GM21423 (cell line): Measurements from ENCODE around the gene TRMT1.
A peak's percentile ranks its signal among the peaks of the same experiment; 100 is the strongest.
"Not testable (repeated sequence)": the region's sequence is repeated elsewhere in the genome, so short reads cannot be mapped to it uniquely, and the experiment has no call there.

Experiments used
- ATAC-seq: cut with Tn5 transposase; IDR thresholded peaks from one replicate; pipeline ENCODE4 v1.9.1; 2021; ENCODE audit warnings: mild to moderate bottlenecking, moderate library complexity; ENCODE audit not compliant: unreplicated experiment

The TRMT1 gene

GRCh38 chr19:13116282-13117175 is at the start of gene TRMT1:
TRMT1 (minus strand) TSS chr19:13116740; CDS start chr19:13116399, 341 bp downstream.
- peak; percentile 59 for ATAC-seq

DNA sequence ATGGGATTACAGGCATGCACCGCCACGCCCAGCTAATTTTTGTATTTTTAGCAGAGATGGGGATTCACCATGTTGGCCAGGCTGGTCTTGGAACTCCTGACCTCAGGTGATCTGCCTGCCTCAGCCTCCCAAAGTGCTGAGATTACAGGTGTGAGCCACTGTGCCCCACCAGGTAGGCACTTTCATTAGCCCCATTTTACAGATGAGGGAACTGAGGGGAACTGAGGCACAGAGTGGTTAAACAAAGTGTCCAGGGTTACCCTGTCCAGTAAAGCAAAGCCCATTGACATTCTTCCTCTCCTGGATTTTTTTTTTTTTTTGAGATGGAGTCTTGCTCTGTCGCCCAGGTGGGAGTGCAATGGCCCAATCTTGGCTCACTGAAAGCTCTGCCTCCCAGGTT is 49.6 kb upstream of the TRMT1 start:
- ATAC-seq: not testable (repeated sequence)

DNA sequence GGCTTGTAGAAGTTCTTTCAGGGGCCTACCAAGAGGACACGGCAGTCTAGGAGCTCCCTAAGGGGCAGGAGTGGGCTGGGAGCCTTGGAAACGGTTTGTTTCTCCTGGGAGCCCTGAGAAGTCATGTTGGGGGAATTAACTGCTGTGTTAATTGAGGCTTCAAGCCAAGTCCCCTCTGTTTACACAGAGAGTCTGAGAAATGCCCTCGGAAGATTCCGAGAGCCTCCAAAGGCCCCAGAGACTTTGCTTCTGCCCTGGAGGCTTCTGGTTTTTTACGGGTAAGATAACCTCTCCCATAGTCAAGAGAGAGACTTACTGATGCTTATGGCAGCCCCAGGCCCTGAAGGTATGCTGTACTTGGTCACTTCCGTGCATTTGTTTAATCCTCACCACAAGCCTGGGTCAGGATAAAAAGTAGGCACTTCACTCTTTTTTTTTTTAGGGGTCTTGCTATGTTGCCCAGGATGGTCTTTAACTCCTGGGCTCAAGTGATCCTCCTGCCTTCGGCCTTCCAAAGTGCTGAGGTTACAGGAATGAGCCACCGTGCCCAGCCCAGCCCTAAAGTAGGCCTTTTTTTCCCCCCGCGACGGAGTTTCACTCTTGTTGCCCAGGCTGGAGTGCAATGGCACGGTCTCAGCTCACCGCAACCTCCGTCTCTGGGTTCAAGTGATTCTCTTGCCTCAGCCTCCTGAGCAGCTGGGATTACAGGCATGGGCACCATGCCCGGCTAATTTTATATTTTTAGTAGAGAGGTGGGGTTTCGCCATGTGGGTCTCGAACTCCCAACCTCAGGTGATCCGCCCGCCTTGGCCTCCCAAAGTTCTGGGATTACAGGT is 48.8 kb upstream of the TRMT1 start:
- ATAC-seq: no peak

- no peak for ATAC-seq
Measured at GRCh38 chr19:13164343-13165161, 48.0 kb upstream of the TRMT1 start.

DNA sequence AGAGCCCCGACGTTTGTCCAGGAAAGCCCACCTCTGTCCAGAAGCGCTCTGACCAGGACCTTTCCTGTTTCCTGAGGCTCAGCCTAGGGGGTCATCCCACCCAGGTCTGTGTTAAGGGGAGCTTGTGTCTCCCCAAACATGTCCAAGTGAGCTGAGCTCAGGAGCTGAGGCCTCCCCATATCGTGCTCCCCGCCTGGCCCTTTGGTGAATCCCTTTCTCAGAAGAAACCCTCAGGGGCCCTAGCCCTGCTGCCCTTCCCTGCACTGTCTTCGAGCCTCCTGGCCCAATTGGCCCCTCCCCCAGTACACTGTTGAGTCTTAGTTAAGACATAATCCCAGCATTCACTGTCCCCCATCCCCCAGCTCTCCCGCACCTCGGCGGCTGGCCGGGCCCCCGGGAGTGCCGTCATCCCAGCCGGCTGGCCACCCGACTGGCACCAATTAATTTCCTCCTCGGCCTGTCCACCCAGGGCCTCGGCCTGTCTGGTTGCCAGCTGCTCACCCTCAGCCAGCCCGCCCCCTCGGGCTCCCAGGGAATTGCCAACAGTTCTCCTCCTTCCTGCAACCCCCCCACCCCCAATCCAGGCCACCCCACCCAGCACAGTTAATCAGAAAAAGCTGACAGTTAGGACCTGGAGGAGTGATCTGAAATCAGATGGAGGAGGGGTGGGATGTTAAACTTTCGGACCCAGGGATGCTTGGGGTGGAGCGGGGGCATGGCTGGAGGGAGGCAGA is 47.2 kb upstream of the TRMT1 start:
- no peak for ATAC-seq

DNA sequence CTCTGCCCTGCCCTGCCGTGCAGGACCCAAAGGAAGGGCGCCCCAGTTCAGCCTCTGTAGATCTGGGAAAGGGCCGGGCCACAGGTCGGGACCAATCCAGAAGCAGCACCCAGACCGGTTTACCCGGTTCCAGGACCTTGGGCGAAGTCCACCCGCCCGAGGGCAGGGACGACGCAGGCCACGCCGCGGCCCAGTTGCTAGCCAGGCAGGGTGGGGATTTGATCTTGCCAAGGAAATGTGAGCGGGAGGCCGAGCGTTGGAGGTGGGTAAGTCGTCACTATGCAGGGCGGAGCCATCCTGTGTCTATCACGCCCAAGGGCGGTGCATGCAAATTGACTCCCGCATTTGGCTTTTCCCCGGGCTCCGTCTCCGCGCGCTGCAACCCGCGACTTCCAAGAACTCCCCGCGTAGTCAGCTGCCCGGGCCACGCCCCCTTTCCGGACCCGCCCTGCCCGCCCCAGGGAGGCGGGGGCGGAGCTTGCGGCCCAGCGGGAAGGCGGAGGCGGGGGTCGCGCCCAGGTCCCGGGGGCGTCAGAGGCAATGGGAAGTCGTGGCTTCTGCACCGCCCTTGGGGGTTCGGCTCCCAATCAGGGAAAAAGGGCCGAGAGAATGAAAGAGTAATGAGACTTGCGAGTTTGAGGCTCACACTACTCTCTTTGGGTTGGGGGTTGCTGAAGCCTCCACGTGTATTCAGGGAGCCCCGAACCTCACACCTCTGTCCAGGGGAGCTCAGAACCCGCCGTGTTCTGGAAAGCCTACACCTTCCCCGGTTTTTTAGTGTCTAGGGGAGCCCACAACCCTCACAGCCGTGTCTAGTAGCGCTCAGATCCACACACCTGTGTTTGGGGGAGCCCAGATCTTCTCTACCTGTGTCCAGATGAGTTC is 46.4 kb upstream of the TRMT1 start:
- peak; percentile 48 for ATAC-seq

GRCh38 chr19:13160557-13160956 is 44.0 kb upstream of the TRMT1 start:
- no peak for ATAC-seq

DNA sequence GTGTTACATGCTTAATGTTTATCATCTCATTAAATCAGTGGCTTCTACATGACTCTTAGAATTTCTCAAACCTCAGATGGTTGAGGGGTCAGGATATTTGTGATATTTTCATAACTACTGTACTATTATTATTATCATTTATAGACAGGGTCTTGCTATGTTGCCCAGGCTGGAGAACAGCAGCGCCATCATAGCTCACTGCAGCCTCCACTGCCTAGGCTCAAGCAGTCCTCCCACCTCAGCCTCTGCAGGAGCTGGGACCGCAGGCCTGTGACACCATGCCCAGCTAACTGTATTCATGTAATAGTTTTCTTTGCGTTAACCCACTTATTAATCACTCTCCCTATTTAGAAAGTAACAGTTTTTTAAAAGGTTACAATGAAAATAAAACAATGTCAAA is 43.2 kb upstream of the TRMT1 start:
- ATAC-seq: no peak

DNA sequence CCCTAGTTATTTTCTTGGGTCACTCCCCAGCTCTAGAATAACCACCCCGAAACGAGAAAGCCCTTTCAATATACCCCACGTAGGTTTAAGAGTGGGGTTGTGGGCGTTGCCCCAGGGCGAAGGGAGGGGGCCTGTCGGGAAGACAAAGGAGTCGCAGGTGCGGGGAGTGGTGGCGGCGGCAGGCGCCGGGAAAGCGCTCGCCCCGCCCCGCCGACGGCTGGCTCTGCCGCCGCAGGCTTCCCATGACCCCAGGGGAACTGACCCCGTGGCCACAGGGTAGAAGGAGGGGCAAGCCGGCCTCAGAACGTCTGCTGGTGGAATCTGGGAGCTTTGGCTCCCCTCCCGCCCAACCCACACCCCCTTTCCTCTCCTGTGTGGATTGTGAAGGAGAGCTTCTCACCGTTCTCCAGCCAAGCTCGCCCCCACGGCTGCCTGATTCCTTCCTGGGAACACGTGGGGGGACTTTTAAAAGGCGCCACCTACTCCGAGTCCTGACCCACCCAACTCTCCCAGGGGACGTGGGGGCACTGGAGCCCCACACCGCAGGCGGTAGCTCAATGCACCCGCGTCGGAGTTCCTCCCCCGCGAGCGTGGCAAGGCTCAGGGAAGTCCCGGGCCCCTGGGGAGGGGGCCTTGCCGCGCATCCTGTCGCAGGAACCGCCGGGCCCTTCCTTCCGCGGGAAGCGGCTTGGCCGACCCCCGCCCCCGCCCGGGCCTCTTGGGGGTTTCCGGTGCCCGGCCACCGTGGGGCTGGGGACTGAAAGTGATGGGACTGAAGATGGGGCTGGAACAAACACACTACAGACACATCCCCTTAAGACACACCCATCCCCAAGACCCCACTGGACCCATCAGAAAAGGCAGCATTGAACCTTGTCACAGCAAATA is 39.2 kb upstream of the TRMT1 start:
- ATAC-seq: peak; percentile 21

- no peak for ATAC-seq
Measured at GRCh38 chr19:13154911-13155471, 38.5 kb upstream of the TRMT1 start.

GRCh38 chr19:13154241-13154778 is 37.8 kb upstream of the TRMT1 start:
- ATAC-seq: no peak

- no peak for ATAC-seq
Measured at GRCh38 chr19:13153569-13154240, 37.2 kb upstream of the TRMT1 start.

- no peak for ATAC-seq
Measured at GRCh38 chr19:13152974-13153568, 36.5 kb upstream of the TRMT1 start.

- ATAC-seq: no peak
Measured at GRCh38 chr19:13152356-13152973, 35.9 kb upstream of the TRMT1 start.

DNA sequence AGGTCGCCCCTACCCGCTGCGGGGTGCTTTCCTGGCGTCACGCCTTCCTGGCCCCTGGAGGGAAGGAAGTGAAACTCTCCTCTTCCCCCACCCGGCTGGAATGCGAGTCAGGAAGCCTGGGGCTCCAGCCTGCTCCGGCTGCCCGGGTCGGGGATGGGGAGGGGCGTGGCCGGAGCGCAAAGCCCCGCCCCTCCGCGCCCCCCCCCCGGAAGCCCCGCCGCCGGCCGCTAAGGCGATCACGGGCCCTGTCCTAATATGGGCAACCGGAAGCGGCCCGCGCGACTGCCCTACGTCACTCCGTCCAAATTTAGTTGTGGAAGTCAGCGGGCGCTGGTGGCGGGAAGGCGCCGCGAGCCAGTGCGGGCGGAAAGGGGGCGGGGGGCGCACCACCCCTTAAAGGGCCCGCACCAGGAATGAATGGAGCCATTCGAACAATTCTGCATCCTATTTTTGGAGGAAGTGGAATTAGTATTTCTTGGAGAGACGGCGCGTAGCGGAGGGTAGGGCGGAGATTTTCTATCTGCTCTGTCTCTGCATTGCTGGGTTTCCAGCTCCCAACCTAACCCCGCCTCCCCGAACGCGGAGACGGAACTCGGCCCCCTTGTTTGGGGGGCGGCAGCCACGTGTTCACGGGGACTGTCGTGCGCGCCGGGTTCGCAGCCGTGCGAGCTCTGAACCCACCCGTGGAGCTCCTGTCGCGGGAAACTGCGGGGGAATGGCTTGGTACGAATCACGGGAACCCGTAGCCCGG is 35.2 kb upstream of the TRMT1 start:
- ATAC-seq: peak; percentile 40
